GM18502 (cell line): Measurements from ENCODE around the gene STX18.
"Not testable (repeated sequence)": the region's sequence is repeated elsewhere in the genome, so short reads cannot be mapped to it uniquely, and the experiment has no call there.

Source experiments
- ATAC-seq: cut with Tn5 transposase; IDR thresholded peaks from one replicate; pipeline ENCODE4 v1.9.1; 2021; ENCODE audit warnings: mild to moderate bottlenecking; ENCODE audit not compliant: unreplicated experiment, poor library complexity

The STX18 gene

DNA sequence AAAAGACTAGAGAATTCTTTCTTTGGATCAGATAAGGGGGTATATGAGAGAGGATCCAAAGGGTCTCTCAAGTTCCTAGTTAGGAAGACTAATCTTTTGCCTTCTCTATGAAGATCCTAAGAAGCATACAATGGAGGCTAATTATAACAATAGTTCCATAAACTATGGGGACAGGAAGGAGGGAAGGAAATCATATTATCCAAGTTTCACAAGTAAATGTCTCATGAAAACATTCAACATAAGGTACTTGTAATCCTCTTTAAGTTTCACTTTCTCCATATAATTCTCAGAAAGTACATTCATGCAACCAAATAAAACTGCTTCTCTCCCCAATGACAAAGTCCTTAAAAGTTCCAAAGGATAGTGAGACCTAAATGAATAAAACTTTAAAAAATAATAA is 27.1 kb downstream of the STX18 start:
- ATAC-seq, result no peak

DNA sequence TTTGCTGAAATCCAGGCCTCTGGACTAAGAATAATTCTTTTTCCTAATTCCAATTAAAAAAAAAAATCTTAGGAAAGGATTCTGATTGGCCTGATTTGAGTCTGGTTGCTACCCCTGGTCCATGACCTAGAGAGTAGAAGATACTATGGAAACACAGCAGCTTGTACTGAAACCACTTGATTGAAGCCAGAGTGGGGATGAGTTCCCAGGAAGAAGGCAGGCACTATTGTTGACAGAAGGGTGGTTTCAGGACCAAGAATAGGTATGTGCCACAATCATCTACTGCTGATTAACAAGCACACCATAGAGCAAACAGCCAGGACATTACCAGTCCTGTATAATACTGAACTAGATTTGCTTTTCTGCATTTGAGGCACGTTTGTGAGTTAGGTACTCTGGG is 29.6 kb downstream of the STX18 start:
- ATAC-seq, result no peak

DNA sequence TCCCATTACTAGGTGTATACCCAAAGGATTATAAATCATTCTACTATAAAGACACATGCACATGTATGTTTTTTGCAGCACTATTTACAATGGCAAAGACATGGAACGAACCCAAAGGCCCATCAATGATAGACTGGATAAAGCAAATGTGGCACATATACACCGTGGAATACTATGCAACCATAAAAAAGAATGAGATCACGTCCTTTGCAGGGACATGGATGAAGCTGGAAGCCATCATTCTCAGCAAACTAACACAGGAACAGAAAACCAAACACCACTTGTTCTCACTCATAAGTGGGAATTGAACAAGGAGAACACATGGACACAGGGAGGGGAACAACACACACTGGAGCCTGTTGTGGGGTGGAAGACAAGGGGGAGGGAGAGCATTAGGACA is 31.2 kb downstream of the STX18 start:
- not testable (repeated sequence) for ATAC-seq

DNA sequence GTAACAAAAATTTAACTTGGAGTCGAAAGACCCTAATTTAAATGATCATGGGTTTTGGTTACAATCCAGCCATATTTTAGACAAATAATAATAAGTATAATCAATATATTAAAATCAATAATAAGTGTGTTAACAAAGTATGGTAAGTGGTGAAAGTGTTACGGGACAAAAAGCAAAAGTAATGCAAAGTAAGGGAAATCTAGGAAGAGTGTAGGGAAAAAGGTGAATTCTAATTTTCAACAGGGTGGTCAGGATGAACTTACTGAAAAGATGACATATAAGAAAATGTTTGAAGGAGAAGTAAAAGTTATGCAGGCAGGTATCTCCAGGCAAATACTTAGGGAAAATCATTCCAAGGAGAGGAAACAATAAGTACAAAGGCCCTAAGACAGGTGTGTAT is 32.3 kb downstream of the STX18 start:
- no peak for ATAC-seq

DNA sequence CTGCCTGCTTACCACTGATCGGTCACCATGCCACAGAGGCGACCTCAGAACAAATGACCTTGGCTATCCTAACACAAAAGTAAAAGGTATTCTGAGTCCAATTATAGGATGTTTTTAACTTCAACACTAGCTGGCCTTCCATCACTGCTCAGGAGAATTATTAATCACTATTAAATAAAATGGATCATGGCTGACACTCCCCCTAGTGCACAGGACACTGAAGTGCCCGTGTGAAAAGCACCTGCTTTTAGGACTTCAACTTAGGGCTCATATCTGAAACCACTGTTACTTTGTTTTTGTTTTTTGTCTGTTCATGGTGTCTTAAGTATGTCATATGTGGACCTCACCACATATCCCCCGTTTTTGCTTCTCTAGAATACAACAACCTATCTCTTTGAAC is 33.9 kb downstream of the STX18 start:
- ATAC-seq, result no peak

DNA sequence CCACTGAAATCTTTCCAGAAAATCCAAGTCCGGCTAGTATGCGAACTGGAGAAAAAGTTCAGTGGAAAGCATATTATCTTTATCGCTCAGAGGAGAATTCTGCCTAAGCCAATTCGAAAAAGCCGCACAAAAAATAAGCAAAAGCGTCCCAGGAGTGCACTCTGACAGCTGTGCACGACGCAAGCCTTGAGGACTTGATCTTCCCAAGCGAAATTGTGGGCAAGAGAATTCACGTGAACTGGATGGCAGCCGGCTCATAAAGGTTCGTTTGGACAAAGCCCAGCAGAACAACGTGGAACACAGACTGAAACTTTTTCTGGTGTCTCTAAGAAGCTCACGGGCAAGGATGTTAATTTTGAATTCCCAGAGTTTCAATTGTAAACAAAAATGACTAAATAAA is 34.4 kb downstream of the STX18 start:
- ATAC-seq, result no peak

DNA sequence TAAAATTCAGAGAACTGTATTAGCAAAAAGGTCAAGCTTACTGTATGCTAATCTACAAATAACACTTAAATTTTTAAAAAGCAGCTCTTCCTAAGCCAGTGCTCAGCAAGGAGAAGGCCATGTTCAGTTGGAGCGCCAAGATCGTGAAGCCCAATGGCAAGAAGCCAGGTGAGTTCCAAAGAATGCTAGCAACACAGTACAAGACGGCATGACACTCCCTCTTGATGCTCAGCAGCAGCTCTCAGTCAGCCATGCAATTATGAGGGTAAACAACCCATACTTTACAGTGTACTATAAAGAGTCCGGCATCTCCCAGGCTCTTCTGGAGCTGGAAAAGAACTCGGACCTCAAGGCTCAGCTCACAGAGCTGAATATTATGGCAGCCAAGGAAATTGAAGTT is 34.9 kb downstream of the STX18 start:
- ATAC-seq, result no peak

DNA sequence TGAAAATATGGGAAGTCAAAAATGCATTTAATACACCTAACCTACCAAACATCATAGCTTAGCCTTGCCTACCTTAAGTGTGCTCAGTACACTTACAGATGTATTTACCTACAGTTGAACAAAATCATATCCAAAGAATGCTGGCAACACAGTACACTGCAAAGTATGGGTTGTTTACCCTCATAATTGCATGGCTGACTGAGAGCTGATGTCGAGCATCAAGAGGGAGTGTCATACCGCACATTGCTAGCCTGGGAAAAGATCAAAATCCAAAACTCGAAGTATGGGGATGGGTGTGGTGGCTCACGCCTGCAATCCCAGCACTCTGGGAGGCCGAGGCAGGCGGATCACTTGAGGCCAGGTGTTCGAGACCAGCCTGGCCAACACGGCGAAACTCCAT is 36.6 kb downstream of the STX18 start:
- not testable (repeated sequence) for ATAC-seq

DNA sequence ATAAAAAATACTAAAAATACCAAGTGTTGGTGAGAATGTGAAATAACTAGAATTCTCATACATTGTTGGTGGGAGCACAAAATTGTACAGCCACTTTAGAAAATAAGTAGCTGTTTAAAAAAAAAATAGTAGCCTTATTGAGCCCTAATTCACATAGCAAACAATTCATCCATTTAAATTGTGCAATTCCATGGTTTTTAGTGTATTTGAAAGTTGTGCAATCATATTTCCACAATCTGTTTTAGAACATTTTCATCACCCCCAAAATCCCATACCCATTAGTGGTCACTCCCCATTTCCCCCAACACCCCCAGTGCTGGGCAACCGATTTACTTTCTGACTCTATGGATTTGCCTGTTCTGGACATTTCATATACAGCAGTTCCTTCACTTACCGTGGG is 37.1 kb downstream of the STX18 start:
- ATAC-seq, result no peak

DNA sequence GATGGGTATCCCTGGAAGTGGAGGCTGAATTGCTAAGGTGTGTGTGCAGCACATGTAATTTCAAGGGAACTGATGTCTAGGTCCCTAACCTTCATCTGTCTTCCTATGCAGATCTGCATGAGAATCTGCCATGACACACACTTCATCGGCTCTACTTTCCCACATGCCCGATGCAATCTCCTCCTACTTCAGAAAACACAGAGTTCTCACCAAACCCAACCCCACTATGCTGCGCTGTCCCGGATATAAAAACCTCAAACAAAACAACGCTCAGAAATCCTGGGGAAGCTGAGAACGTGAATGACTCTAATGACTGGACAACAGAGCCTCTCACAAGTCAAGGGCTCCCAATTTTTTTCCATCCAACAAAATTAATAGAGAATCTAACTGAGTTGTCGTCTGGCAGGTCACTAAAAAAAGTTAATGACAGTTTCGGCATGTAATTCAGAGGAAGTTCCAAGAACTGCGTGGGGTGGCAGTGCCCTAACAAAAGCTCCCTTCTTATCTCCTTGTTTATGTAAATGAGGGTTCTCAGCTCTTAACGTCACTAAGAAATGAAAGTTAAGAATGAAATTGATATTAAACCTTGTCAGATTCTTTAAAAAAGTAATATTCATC is 39.0 kb downstream of the STX18 start:
- peak; percentile 86 for ATAC-seq

DNA sequence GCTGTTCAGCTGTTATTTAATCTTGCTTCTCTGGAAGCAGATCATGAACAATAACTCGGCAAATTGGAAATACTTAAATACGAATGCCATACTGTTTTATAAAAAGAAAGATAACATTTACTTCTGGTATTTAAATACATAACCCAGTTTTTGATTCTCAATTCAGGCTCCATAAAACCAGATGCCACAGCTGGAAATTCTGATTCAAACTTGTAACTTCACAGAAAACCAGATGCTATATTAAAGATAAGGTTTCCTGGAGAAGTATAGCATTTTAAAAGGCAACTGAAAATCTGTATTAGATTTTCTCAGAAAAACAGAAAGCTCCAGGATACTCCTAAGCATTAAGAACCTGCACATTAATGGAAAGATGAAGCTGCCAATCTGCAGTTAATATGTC is 40.2 kb downstream of the STX18 start:
- no peak for ATAC-seq

DNA sequence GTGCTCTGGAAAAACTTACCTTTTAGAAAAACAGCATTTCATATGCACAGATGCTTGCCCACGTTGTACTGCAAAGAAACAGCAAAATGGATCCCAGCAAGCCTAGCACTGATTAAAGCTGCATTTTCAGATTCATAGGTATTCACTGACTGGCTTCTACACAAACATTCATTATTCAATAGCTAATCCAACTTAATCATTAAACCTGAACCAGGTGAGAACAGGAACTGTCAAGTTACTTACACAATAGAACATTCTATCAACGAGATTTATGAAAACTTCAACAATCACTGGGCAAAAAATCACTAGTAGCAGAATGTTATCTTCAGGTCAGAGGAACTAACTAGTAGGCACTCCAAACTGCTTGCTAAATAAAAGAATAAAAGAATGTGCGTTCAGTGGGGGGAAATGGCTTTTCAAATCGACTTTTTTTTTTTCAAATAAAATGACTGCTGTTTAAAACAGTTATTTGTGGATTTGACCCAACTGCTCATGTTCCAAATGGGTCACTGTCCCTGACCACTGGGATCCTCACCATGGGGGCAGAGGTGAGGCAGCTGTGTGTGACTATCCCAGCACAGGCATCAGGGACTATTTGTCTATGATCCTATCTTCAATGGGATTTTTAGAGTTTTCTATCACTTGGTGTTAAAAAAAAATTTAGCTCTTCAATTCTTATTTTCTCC is 42.3 kb downstream of the STX18 start:
- no peak for ATAC-seq

DNA sequence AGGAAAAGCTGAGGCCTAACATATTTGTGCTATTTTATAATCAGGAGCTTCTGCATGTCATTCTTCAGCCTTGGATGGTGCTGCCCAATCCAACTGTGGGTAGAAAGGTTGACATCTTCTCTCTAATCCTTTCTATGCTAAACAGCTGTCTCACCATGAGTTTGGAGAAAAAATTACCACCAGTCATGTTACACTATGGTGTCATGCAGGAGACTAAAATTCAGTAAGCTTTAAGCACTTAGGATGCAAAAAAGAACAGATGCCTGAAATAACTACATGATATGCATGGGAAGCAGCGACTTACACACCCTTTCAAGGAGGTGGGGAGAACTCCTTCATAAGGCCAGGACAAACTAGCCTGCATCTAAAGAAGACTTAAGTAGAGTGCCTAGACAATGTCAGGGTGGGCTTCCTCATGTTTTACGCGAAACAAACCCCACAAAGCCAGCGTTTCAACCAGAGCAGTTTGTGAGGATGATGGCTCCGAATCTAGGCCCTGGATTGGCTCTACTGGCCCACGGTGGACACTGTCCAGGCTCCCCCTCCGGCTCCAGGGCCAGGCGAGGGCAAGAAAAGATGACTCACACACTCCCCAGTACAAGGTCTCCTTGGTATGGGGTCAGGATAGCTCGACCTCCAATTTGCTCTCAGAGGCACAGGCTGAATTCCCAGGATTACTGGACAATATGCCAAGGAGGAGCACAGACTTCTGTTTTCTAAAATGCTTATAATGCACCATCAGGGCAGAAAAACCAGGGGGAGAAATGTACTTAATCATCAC is 45.1 kb downstream of the STX18 start:
- no peak for ATAC-seq

DNA sequence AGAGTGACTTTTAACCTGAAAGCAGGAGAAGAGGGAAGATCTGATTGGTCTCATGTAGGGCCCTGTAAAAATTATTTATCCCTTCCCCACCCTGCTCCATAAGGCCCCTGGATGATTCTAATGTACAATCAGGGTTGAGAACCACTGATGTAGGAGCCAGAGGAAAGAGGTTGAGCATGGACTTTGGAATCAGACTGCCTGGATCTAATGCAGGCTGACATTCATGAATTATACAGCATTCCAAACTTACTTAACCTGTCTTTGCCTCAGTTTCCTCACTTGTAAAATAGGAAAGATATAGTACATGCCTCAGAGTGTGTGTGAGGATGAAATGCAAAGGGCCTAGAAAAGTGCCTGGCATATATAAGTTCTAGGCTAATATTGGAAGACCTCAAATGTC is 47.0 kb downstream of the STX18 start:
- ATAC-seq, result no peak

DNA sequence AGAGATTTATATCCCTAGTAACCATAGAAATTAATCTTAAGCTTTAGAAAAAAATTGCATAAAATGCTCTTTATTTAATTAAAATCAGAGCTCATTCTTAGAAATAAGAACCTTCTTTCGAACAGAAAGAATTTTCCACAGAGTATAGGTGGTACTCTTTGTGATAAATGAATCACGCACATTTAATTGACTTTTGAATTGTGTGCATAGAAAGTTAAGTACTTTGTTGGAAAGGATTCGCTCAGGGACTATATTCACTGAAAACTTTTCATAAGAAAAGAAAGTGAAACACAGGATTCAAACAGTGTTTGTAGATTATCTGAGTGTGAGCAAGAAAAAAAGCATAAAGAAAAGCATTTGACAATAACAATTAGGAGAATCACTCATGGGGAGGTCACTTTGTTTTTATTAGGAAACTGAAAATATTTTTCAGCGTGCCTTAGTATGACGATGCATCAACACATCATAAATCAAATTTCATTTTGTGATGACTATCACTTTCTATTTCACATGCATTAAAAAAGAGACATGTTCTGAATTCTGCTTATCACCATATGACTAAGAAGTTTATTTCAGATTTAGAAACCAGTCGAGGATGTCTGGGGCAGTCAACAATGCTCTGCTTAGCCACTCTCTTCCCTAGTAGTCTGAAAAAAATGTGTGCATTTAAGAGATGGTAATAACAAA is 49.5 kb downstream of the STX18 start:
- ATAC-seq, result peak; percentile 78

DNA sequence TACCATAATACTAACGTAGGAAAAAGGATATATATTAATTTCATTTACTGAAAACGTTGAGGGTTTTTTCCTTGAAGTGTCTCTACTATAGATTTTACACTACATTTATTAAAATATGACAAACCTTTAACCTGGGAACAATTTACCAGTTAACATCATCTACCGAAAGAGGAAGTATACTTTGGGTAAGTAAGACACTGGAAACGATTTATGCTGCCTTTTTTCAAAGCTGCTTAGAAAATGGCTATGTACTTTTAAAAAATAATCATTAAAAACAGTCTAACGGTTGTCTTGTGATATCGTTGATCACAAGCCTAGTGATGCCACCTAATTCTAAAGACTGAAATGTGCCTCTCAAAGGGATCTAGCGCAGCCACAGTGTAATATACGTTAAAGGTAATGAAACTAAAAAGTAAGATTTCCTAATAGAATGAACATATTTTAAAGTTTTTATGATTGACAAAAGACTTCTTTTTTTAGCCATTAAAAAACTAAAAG is 50.4 kb downstream of the STX18 start:
- ATAC-seq, result no peak

DNA sequence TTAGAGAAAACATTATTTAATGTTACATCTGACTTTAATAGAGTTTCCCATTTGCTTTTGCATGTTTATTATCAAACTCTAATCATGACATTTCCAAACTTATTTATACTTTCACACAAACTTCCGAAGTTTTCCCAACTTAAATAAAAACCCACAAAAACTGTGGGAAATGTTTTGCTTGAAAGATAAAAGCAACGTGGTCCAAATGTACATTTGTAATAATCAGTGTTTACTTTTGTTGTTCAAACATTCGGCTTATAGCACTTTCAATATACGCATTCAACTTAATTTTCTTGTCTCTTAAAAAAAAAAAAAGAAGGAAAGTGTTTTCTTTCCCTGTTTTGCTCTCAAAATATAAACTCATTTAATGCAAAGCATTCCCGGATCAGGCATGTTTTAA is 51.0 kb downstream of the STX18 start:
- ATAC-seq, result no peak

DNA sequence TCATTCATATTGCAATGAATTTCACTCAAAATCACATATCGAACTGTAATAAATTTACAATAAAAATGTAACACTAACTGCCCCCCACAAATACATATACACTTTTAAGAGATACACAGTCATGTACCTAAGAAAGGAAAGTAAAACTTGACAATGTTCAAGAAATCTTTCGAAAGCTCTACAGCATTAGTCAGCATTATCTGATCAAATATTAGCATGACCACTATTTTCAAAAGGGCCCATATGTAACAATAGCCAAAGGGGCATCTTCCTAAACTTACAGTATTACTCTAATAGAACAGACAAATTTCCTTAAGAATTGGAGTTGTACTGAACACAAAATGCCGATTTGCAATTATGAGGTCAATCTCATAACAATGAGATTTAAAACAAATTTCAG is 51.8 kb downstream of the STX18 start:
- ATAC-seq, result no peak

DNA sequence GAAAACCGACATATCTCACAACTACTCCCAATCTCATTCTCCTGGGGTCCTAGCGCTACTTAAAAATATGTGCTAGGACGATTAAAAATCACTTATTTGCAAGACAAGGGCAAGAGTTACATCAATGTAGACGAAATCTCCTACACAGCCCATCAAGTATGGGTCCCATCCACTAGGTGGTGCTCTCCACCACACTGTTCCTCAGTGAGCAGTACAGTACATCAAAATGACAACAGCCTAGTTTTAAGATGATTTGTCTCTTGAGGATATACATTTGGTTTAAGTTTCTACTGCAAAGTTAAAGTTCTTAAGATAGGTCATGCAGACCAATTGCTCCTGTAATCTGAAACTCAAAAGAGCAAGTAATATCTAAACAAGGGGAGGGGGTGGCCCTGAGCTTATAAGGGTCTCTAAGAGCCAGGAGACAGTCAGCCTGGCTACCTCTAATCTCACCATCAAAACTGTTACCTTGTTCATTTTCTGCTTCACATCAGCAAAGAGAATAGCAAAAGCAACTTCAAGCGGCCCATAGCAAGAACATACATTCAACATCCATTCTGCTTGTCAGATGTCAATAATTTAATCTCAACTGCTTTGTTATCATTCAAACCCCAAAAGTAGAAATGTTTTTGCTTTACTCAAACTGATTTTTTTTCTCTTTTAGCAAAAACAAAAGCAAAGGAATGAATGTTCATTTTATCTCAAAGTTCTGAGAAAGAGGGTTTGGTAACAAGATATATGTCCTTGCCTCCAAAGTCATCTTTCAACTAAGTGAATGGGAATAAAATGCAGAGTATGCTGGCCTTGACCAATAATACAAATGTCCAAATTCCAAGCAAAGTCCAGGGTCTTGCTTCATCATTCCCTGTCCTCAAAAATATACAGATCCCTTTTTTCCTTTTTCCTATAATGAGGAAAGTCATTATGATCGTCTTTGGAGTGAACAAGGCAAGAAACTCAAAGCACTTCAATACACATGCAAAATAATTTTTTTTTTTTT is 53.1 kb downstream of the STX18 start:
- ATAC-seq, result peak; percentile 79

DNA sequence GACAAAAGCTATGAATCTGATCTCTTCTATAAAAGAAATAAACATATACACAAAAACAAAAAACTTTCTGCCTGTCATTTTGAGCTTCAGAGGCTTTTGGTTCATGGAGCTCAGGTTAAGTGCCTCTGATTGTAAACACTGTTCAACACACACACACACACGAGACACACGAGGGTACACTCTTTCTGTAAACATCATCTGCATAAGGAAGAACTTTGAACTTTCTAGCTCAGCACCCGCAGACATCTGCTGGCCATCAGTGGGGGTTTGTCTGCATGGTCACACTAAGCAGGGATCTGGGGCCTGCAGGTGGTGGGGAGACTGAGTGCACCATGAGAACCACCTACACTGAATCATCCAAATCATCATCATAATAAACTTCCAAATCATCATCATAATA is 54.9 kb downstream of the STX18 start:
- ATAC-seq, result no peak
